A673 (cell line): ENCODE measurements around the gene GRIP1. TPM values are rescaled to one million over a fixed set of nuclear protein-coding genes. Genes with fewer than 3 reads are reported as not detected.

ENCODE experiments used
- BruUV-seq: library from RNA; stranded (reverse); fragments of 400-500 nt; replicated peaks from 2 replicates; lab custom pipeline; 2021; lab: Mats Ljungman, UMichigan
- CTCF ChIA-PET: fragments of 300-600 bp; sonication (Branson Sonifier 250); formaldehyde crosslinking; loops from one replicate; lab custom pipeline; 2022; ENCODE audit warnings: antibody characterized with exemption; lab: Charles Lee
- POLR2A ChIA-PET: fragments of 300-600 bp; sonication (Branson Sonifier 250); formaldehyde crosslinking; loops from one replicate; lab custom pipeline; 2022; ENCODE audit warnings: antibody characterized with exemption; ENCODE audit not compliant: low non-redundant PET; lab: Charles Lee
- DNase-seq: peaks from one replicate; pipeline ENCODE4 v3.0.0-alpha.2; 2015; ENCODE audit warnings: low spot score
- H3K27ac ChIP-seq: fragments of 200-600 bp; sonication (generic); 2 replicates; pipeline ENCODE4 v1.5.1; 2016; ENCODE audit warnings: mixed run types, low read depth, mild to moderate bottlenecking, mixed read lengths, antibody characterized with exemption, low read length; ENCODE audit not compliant: poor library complexity, severe bottlenecking
- H3K27me3 ChIP-seq: fragments of 200-600 bp; sonication (generic); replicated peaks from 2 replicates; pipeline ENCODE4 v1.6.1; 2017; ENCODE audit warnings: mixed run types, low read depth, mild to moderate bottlenecking, mixed read lengths, antibody characterized with exemption, low read length; ENCODE audit not compliant: insufficient read depth, poor library complexity
- H3K36me3 ChIP-seq: fragments of 200-600 bp; sonication (generic); 2 replicates; pipeline ENCODE4 v1.6.1; 2016; ENCODE audit warnings: mixed run types, mild to moderate bottlenecking, mixed read lengths, antibody characterized with exemption, low read length; ENCODE audit not compliant: insufficient read depth, poor library complexity, severe bottlenecking
- H3K4me1 ChIP-seq: fragments of 200-600 bp; sonication (generic); 2 replicates; pipeline ENCODE4 v1.6.1; 2017; ENCODE audit warnings: mixed run types, mild to moderate bottlenecking, mixed read lengths, antibody characterized with exemption, low read length; ENCODE audit not compliant: insufficient read depth, poor library complexity, severe bottlenecking
- H3K4me3 ChIP-seq: fragments of 200-600 bp; sonication (generic); 2 replicates; pipeline ENCODE4 v1.5.1; 2016; ENCODE audit warnings: low read depth, mixed run types, mild to moderate bottlenecking, mixed read lengths, low read length; ENCODE audit not compliant: poor library complexity, severe bottlenecking
- H3K9me3 ChIP-seq: fragments of 200-600 bp; sonication (generic); 2 replicates; pipeline ENCODE4 v1.6.1; 2016; ENCODE audit warnings: mixed run types, low read depth, mild to moderate bottlenecking, mixed read lengths, antibody characterized with exemption, low read length; ENCODE audit not compliant: poor library complexity, severe bottlenecking
- EZH2 ChIP-seq: fragments of 200-600 bp; sonication (generic); IDR thresholded peaks from 2 replicates; pipeline ENCODE4 v1.6.1; 2017; ENCODE audit warnings: borderline replicate concordance, low read depth, mild to moderate bottlenecking, mixed read lengths, antibody characterized with exemption, low read length; ENCODE audit not compliant: poor library complexity, severe bottlenecking
- intact Hi-C: fragments of 100-400 bp; cut with micrococcal nuclease; formaldehyde crosslinking; loops from one replicate; pipeline ENCODE4 v1.10.0; 2022; ENCODE audit not compliant: unreplicated experiment
- total RNA-seq: library from RNA; stranded (reverse); gene quantifications from 2 replicates; pipeline ENCODE4 v1.2.3, GENCODE V29; 2021
- TF ChIP-seq, protein P1 (sequence below): fragments of 300-800, 200-600 bp; sonication (generic); conservative IDR thresholded peaks from 2 replicates; pipeline ENCODE4 v1.5.1; 2017; ENCODE audit warnings: low read depth, mild to moderate bottlenecking, antibody characterized with exemption, low read length, moderate library complexity, mixed read lengths

Gene GRIP1
- total RNA-seq, 1 experiment from 2014 or later, result 3.6 TPM

DNA sequence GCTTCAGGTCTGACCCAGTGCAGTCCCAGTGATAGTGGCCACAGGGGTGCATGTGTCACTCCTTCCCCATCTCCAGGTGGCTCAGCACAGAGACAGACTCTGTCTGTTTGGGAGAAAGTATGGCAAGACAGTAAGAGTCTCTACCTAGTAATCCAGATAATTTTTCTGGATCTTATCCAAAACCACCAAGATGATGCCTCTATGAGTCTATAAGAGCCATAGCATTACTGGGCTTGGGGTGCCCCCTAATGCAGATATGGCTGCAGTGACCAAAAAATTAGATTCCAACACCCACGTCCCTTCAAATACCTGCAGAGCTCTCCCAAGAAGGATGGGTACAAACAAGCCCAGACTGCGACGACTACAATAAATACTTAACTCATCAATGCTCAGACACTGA, 123.8 kb downstream of the GRIP1 start:
- no peaks in the 10 kb centered on the region for H3K4me1 ChIP-seq
- POLR2A ChIA-PET, result no interaction called here
- H3K4me3 ChIP-seq, result no peak overlapping the region
- DNase-seq, result no peak
- H3K27ac ChIP-seq, result no peak overlapping the region
- CTCF ChIA-PET, result no interaction called here
- H3K27me3 ChIP-seq, result peaks cover 12% of the 10 kb centered on the region
- intact Hi-C loops, result no loop called here
- no TSS peak for BruUV-seq
- no peaks in the 10 kb centered on the region for H3K9me3 ChIP-seq
- H3K36me3 ChIP-seq, result no peaks in the 10 kb centered on the region
- TF ChIP-seq, protein P1, sequence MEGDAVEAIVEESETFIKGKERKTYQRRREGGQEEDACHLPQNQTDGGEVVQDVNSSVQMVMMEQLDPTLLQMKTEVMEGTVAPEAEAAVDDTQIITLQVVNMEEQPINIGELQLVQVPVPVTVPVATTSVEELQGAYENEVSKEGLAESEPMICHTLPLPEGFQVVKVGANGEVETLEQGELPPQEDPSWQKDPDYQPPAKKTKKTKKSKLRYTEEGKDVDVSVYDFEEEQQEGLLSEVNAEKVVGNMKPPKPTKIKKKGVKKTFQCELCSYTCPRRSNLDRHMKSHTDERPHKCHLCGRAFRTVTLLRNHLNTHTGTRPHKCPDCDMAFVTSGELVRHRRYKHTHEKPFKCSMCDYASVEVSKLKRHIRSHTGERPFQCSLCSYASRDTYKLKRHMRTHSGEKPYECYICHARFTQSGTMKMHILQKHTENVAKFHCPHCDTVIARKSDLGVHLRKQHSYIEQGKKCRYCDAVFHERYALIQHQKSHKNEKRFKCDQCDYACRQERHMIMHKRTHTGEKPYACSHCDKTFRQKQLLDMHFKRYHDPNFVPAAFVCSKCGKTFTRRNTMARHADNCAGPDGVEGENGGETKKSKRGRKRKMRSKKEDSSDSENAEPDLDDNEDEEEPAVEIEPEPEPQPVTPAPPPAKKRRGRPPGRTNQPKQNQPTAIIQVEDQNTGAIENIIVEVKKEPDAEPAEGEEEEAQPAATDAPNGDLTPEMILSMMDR, result no peak
- no peak for TF ChIP-seq EZH2

DNA sequence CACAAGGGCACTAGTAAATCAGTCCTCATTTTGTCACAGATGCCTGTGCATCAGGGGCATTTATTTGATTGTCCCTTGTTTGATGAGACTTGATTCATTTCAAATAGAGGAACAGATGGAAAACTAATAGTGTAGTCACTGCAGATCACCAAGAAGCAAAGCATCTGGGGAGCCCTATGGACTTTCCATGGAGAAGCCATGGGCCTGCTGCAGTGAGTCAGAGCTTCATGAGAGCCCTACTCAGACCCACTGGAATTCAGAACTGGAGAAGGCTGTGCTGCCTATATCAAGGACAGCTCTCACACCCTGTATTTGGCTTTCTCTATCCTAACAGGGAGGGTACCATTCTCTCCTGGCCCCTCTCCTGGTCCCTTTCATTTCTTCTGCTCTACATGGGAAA, 126.2 kb downstream of the GRIP1 start:
- no TSS peak for BruUV-seq
- no peak for DNase-seq
- no peaks in the 10 kb centered on the region for H3K36me3 ChIP-seq
- no peaks in the 10 kb centered on the region for H3K4me1 ChIP-seq
- ChIA-PET POLR2A (no interaction called here), CTCF (no interaction called here)
- no peak overlapping the region for H3K4me3 ChIP-seq
- intact Hi-C loops, result no loop called here
- H3K9me3 ChIP-seq, result no peaks in the 10 kb centered on the region
- H3K27me3 ChIP-seq, result peaks cover 12% of the 10 kb centered on the region
- TF ChIP-seq, protein P1, result no peak
- no peak for TF ChIP-seq EZH2
- H3K27ac ChIP-seq, result no peak overlapping the region

DNA sequence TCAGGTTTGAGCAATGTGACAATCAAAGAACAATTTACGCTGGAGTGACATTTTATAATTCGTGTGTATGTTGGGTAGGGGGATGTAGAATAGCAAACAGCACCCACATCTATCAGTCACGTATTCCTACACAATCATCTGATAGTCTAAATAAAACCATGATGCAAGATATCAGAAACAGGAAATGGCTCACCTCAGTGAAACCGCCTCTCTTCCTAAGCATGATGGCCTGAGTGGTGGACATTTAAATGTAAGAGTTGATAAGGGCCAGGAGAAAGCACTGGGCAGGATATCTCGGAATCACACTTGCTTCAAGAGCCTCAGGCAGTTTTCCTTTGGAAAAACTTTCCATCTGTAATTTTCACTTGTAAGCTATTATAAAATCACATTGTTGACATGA, 128.2 kb downstream of the GRIP1 start:
- no peaks in the 10 kb centered on the region for H3K36me3 ChIP-seq

More for the DNA sequence above, 128.2 kb downstream of the GRIP1 start:
- TF ChIP-seq EZH2, result no peak
- TF ChIP-seq, protein P1, result no peak
- Histone ChIP-seq H3K4me3 (no peak overlapping the region), H3K27me3 (no peaks in the 10 kb centered on the region), H3K4me1 (no peaks in the 10 kb centered on the region), H3K9me3 (no peaks in the 10 kb centered on the region), H3K27ac (no peak overlapping the region)
- no peak for DNase-seq
- no TSS peak for BruUV-seq
- intact Hi-C loops, result no loop called here
- POLR2A ChIA-PET, result no interaction called here
- CTCF ChIA-PET, result interaction anchor here (0.6 kb wide), 1 partner anchor 27 kb away, joined by 5 read pairs; no protein-coding TSS in a partner anchor
